K562 (cell line): ENCODE results near the gene CTIF. TPM values are rescaled to one million over a fixed set of nuclear protein-coding genes. Genes with fewer than 3 reads are reported as not detected.

Source experiments
- BRF2 ChIP-seq: IDR thresholded peaks from 3 replicates; pipeline ENCODE4 v1.6.1; 2011; ENCODE audit warnings: borderline replicate concordance, mild to moderate bottlenecking; ENCODE audit not compliant: insufficient read length, insufficient read depth
- CCNT2 ChIP-seq: IDR thresholded peaks from 2 replicates; pipeline ENCODE4 v1.6.1; 2011; ENCODE audit warnings: borderline replicate concordance, low read depth, mild to moderate bottlenecking, moderate library complexity, mixed read lengths, low read length; ENCODE audit not compliant: insufficient read length; ENCODE audit errors: extremely low read depth
- CHCHD3 ChIP-seq: fragments of 250-450 bp; sonication (Bioruptor Pico); IDR thresholded peaks from 2 replicates; pipeline ENCODE4 v2.1.2; 2022; ENCODE audit warnings: mild to moderate bottlenecking
- CHD4 ChIP-seq: fragments of 200-600 bp; sonication (generic); IDR thresholded peaks from 3 replicates; pipeline ENCODE4 v1.6.1; 2012; ENCODE audit warnings: low read depth, mild to moderate bottlenecking, mixed read lengths, low read length, inconsistent platforms; ENCODE audit not compliant: insufficient read depth, insufficient replicate concordance, poor library complexity, severe bottlenecking
- CTBP1 ChIP-seq: fragments of 450-650 bp; IDR thresholded peaks from 2 replicates; pipeline ENCODE4 v1.6.1; 2016; ENCODE audit warnings: borderline replicate concordance
- CXXC5 ChIP-seq: fragments of 250-450 bp; sonication (Bioruptor Pico); IDR thresholded peaks from 2 replicates; pipeline ENCODE4 v1.8.0; 2022; ENCODE audit warnings: inconsistent platforms, mild to moderate bottlenecking, moderate library complexity
- EGR1 ChIP-seq: fragments of 450-650 bp; conservative IDR thresholded peaks from 2 replicates; pipeline ENCODE4 v1.6.1; 2017; ENCODE audit warnings: mild to moderate bottlenecking
- EP400 ChIP-seq: fragments of 450-650 bp; IDR thresholded peaks from 2 replicates; pipeline ENCODE4 v1.6.1; 2017; ENCODE audit warnings: antibody characterized with exemption, mild to moderate bottlenecking, moderate library complexity
- EZH2 ChIP-seq: IDR thresholded peaks from 2 replicates; pipeline ENCODE4 v1.6.1; 2012; ENCODE audit warnings: low read depth, mild to moderate bottlenecking, inconsistent platforms, low read length, borderline replicate concordance
- FOXJ3 ChIP-seq: sonication (generic); formaldehyde crosslinking; IDR thresholded peaks from 2 replicates; pipeline ENCODE4 v1.4.0; 2020; ENCODE audit warnings: mild to moderate bottlenecking, missing genetic modification reagents
- FOXP1 ChIP-seq: sonication (generic); formaldehyde crosslinking; IDR thresholded peaks from 2 replicates; pipeline ENCODE4 v1.8.0; 2022; ENCODE audit warnings: mild to moderate bottlenecking, missing genetic modification reagents
- HSF4 ChIP-seq: fragments of 250-450 bp; sonication (Bioruptor Pico); IDR thresholded peaks from 2 replicates; pipeline ENCODE4 v2.1.2; 2022; ENCODE audit warnings: mild to moderate bottlenecking, moderate library complexity, borderline replicate concordance
- JUND ChIP-seq, 2 experiments: IDR thresholded peaks; 2 replicates in 1 of 2; 3 replicates in 1 of 2; pipeline ENCODE4 v1.6.1; 2011; ENCODE audit warnings: borderline replicate concordance in 2 of 2, low read depth in 2 of 2, low read length in 2 of 2, improper control_type of control experiment in 1 of 2, missing biosample characterization in 1 of 2, missing genetic modification characterization in 1 of 2, missing genetic modification reagents in 1 of 2
- KAT2B ChIP-seq: IDR thresholded peaks from one replicate; pipeline ENCODE4 v1.6.1; 2012; ENCODE audit warnings: low read depth, mild to moderate bottlenecking, control low read depth, inconsistent platforms, low read length, moderate library complexity
- MAZ ChIP-seq, 2 experiments: fragments of 450-650 bp in 1 of 2; sonication (generic) in 1 of 2; formaldehyde crosslinking; IDR thresholded peaks in 1 of 2; conservative IDR thresholded peaks in 1 of 2; 2 replicates each; pipeline versions ENCODE4 v1.4.0 to v1.5.0; 2020; ENCODE audit warnings: mild to moderate bottlenecking in 1 of 2, missing genetic modification reagents in 1 of 2
- MCM7 ChIP-seq, 2 experiments: fragments of 450-650 bp; IDR thresholded peaks; 2 replicates each; pipeline ENCODE4 v1.6.1; 2016 to 2018
- NONO ChIP-seq, 2 experiments: fragments of 200-400 bp in 1 of 2; fragments of 450-650 bp in 1 of 2; formaldehyde crosslinking in 1 of 2; IDR thresholded peaks; 2 replicates each; pipeline ENCODE4 v1.6.1; 2017; ENCODE audit warnings: low read depth in 2 of 2, mild to moderate bottlenecking in 2 of 2, moderate library complexity in 2 of 2, low read length in 1 of 2
- PHB ChIP-seq: fragments of 250-450 bp; sonication (Bioruptor Pico); IDR thresholded peaks from 2 replicates; pipeline ENCODE4 v1.5.0; 2021
- PKNOX1 ChIP-seq: fragments of 450-650 bp; IDR thresholded peaks from 2 replicates; pipeline ENCODE4 v1.6.1; 2016
- SAFB ChIP-seq: fragments of 200-400 bp; formaldehyde crosslinking; IDR thresholded peaks from 2 replicates; pipeline ENCODE4 v1.6.1; 2017; ENCODE audit warnings: low read depth, low read length, borderline replicate concordance
- TAF9B ChIP-seq: fragments of 450-650 bp; IDR thresholded peaks from 2 replicates; pipeline ENCODE4 v1.6.1; 2018; ENCODE audit warnings: mild to moderate bottlenecking; ENCODE audit not compliant: partially characterized antibody
- TEAD4 ChIP-seq, 2 experiments: sonication (generic) in 1 of 2; formaldehyde crosslinking in 1 of 2; IDR thresholded peaks; 2 replicates each; pipeline versions ENCODE4 v1.6.1 to v1.8.0; 2012 to 2022; ENCODE audit warnings: borderline replicate concordance in 1 of 2, inconsistent platforms in 1 of 2, low read length in 1 of 2, mild to moderate bottlenecking in 1 of 2, missing genetic modification reagents in 1 of 2
- ZNF696 ChIP-seq: fragments of 250-450 bp; sonication (Bioruptor Pico); conservative IDR thresholded peaks from 2 replicates; pipeline ENCODE4 v1.4.0; 2020; ENCODE audit warnings: mild to moderate bottlenecking, moderate library complexity
- polyA plus RNA-seq, 8 experiments: library from polyadenylated mRNA; depleted of rRNA in 4 of 8; stranded (reverse) in 5 of 8; unstranded in 3 of 8; fragments of >200 nt; fragmentation: Nextera tagmentation in 2 of 8; fragmentation: Illumina TruSeq in 1 of 8; extraction: Ambion mirVana in 2 of 8; extraction: Trizol in 1 of 8; gene quantifications; 2 replicates each; pipeline versions ENCODE4 v1.2.1 to v1.2.3, GENCODE V29; 2011 to 2014; ENCODE audit warnings: inconsistent platforms in 1 of 8, missing spikeins in 1 of 8
- total RNA-seq, 7 experiments: library from RNA; depleted of rRNA in 6 of 7; stranded (reverse); fragments of >200 nt in 6 of 7; fragmentation: Illumina TruSeq in 2 of 7; extraction: Trizol in 2 of 7; gene quantifications; 2 replicates each; pipeline versions ENCODE4 v1.2.1 to v1.2.3, GENCODE V29; 2011 to 2021; ENCODE audit warnings: low replicate concordance in 1 of 7
- TF ChIP-seq, protein P1 (sequence below): fragments of 250-450 bp; sonication (Bioruptor Pico); IDR thresholded peaks from 2 replicates; pipeline ENCODE4 v1.8.0; 2021; ENCODE audit warnings: mild to moderate bottlenecking, moderate library complexity

The CTIF gene
- total and polyA plus RNA-seq, 9 of the 15 experiments (the other 6 are each of a cell fraction or from before 2014, with no cell fraction given): 0.17 to 11.5 (median 2.2) TPM

DNA sequence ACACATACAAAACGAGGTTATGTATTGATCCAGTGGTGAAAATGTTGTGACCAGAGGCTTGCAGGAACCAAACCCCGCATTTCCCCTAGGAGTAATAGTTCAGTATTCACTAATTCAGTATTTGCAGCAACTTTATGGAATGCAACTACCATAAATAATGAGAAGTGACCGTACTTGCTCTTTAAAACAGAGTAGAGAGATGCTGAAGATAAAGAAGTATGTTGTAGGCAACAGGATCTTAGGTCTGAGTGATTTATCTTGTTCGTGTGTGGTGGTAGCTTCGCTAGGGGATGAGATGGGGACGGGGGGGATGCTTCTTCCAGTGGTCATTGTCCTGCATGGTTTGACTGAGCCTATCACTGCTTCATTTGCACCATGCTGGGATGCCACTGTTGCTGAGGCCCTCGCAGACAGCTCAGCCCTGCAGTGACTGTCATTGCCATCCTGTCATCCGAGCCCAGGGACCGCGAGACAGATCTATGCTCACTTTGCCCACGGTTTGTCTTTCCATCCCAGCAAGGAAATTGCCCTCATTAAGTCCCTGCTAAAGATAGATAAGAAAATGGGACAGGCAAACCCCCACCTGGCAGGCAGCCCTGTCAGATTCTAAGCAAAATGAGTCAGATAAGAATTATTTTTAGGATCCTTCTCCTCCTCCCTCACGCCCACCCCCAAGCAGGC is 181.3 kb downstream of the CTIF start (continued):
- no peak for TF ChIP-seq TAF9B
- peak; percentile 92 for TF ChIP-seq TEAD4 (IDR thresholded peaks at IDR 0.05; ENCODE audit: low read length)
- no peak for TF ChIP-seq TEAD4 (CRISPR knock-in tag; IDR thresholded peaks at IDR 0.05; ENCODE audit: borderline replicate concordance)
- TF ChIP-seq PKNOX1: peak; percentile 66
- TF ChIP-seq CXXC5 (CRISPR knock-in tag): peak; percentile 22
- no peak for TF ChIP-seq BRF2
- no peak for TF ChIP-seq ZNF696
- no peak for TF ChIP-seq FOXP1 (CRISPR knock-in tag)
- TF ChIP-seq, protein P1, sequence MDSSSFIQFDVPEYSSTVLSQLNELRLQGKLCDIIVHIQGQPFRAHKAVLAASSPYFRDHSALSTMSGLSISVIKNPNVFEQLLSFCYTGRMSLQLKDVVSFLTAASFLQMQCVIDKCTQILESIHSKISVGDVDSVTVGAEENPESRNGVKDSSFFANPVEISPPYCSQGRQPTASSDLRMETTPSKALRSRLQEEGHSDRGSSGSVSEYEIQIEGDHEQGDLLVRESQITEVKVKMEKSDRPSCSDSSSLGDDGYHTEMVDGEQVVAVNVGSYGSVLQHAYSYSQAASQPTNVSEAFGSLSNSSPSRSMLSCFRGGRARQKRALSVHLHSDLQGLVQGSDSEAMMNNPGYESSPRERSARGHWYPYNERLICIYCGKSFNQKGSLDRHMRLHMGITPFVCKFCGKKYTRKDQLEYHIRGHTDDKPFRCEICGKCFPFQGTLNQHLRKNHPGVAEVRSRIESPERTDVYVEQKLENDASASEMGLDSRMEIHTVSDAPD: no peak
- no peak for TF ChIP-seq CHCHD3 (CRISPR knock-in tag)
- no peak for TF ChIP-seq PHB (CRISPR knock-in tag)
- no peak for TF ChIP-seq FOXJ3 (CRISPR knock-in tag)
- TF ChIP-seq CTBP1: peak; percentile 88
- no peak for TF ChIP-seq SAFB
- TF ChIP-seq JUND (IDR thresholded peaks at IDR 0.05; ENCODE audit: borderline replicate concordance, low read depth, low read length): peak; percentile 68; the same call in 1 of the 2 replicates
- TF ChIP-seq JUND (tag; IDR thresholded peaks at IDR 0.05; ENCODE audit: borderline replicate concordance, low read depth, low read length): peak; percentile 43; the same call in 1 of the 3 replicates
- no peak for TF ChIP-seq MCM7 (IDR thresholded peaks at IDR 0.05)
- TF ChIP-seq NONO (IDR thresholded peaks at IDR 0.05; ENCODE audit: low read depth in 2 of 2, low read length in 1 of 2): no peak
- no peak for TF ChIP-seq CHD4
- no peak for TF ChIP-seq KAT2B
- no peak for TF ChIP-seq HSF4 (CRISPR knock-in tag)
- TF ChIP-seq MAZ (CRISPR knock-in tag; conservative IDR thresholded peaks at IDR 0.05 in 1 of 2, IDR thresholded peaks at IDR 0.05 in 1 of 2): peak in 1 of 2 experiments; percentile 49; a peak in 3 of 4 replicates
- no peak for TF ChIP-seq EP400
- TF ChIP-seq CCNT2: peak; percentile 57
- TF ChIP-seq EGR1: peak; percentile 61
- no peak for TF ChIP-seq EZH2
